HCT116 (cell line): ENCODE data around the gene CBLB. TPM values are rescaled to one million over a fixed set of nuclear protein-coding genes. Genes with fewer than 3 reads are reported as not detected.

Source experiments
- ATAC-seq: fragments of 200-7000 bp; cut with Tn5 transposase; 2 replicates; pipeline ENCODE4 v1.9.1; 2020; ENCODE audit warnings: mild to moderate bottlenecking, moderate library complexity
- BruUV-seq: library from RNA; stranded (reverse); fragments of 400-500 nt; replicated peaks from 2 replicates; lab custom pipeline; 2021; lab: Mats Ljungman, UMichigan
- CTCF ChIA-PET: fragments of 300-600 bp; sonication (Branson Sonifier 250); formaldehyde crosslinking; loops from one replicate; lab custom pipeline; 2021; ENCODE audit warnings: antibody characterized with exemption; lab: Charles Lee
- POLR2A ChIA-PET: fragments of 300-600, 350-600 bp; sonication (Branson Sonifier 250); formaldehyde crosslinking; loops from one replicate; lab custom pipeline; 2021; ENCODE audit warnings: antibody characterized with exemption; lab: Charles Lee
- RAD21 ChIA-PET, 2 experiments: fragments of 300-600 bp; sonication (Branson Sonifier 250); formaldehyde crosslinking; loops; one replicate each; lab custom pipeline; 2023; ENCODE audit warnings: low total read pairs in 2 of 2; ENCODE audit not compliant: uncharacterized antibody in 2 of 2, unreplicated experiment in 2 of 2, low non-redundant PET in 1 of 2; lab: Charles Lee
- DNase-seq: peaks from one replicate; pipeline ENCODE4 v3.0.0-alpha.2; 2010; ENCODE audit warnings: low read depth, low spot score
- H2AFZ ChIP-seq: fragments of 200-600 bp; shearing (Covaris generic), sonication (generic); 2 replicates; pipeline ENCODE4 v1.6.1; 2017; ENCODE audit warnings: low read depth, mixed run types, mixed read lengths, antibody characterized with exemption, low read length; ENCODE audit not compliant: poor library complexity, severe bottlenecking
- H3K27ac ChIP-seq: 2 replicates; pipeline ENCODE4 v1.5.1; 2012; ENCODE audit warnings: low read depth, low read length
- H3K27me3 ChIP-seq: fragments of 200-600 bp; sonication (generic); 2 replicates; pipeline ENCODE4 v1.6.1; 2016; ENCODE audit warnings: mixed run types, low read length, mixed read lengths; ENCODE audit not compliant: insufficient read depth
- H3K36me3 ChIP-seq, 2 experiments: fragments of 200-500 bp in 1 of 2; fragments of 200-600 bp in 1 of 2; sonication (Bioruptor generic) in 1 of 2; sonication (generic) in 1 of 2; 2 replicates each; pipeline versions ENCODE4 v1.5.1 to v1.6.1; 2014 to 2016; ENCODE audit warnings: low read length in 2 of 2, inconsistent platforms in 1 of 2, mixed read lengths in 1 of 2, mixed run types in 1 of 2; ENCODE audit not compliant: insufficient read depth in 2 of 2, control insufficient read depth in 1 of 2
- H3K4me1 ChIP-seq, 2 experiments: fragments of 200-600 bp in 1 of 2; sonication (generic) in 1 of 2; 2 replicates each; pipeline versions ENCODE4 v1.5.1 to v1.6.1; 2012 to 2017; ENCODE audit warnings: low read length in 2 of 2, inconsistent platforms in 1 of 2, mild to moderate bottlenecking in 1 of 2, mixed read lengths in 1 of 2, mixed run types in 1 of 2, moderate library complexity in 1 of 2; ENCODE audit not compliant: insufficient read depth in 2 of 2, control insufficient read depth in 1 of 2
- H3K4me2 ChIP-seq: fragments of 200-600 bp; sonication (generic); 2 replicates; pipeline ENCODE4 v1.6.1; 2017; ENCODE audit warnings: mixed run types, low read length, mixed read lengths
- H3K4me3 ChIP-seq, 2 experiments: fragments of 200-600 bp in 1 of 2; sonication (generic) in 1 of 2; replicated peaks in 1 of 2; 2 replicates each; pipeline ENCODE4 v1.5.1; 2011 to 2016; ENCODE audit warnings: low read length in 2 of 2, control low read depth in 1 of 2, low read depth in 1 of 2, mild to moderate bottlenecking in 1 of 2, mixed read lengths in 1 of 2, mixed run types in 1 of 2
- H3K79me2 ChIP-seq: fragments of 200-600 bp; sonication (generic); 2 replicates; pipeline ENCODE4 v1.6.1; 2017; ENCODE audit warnings: mild to moderate bottlenecking, mixed run types, low read length, moderate library complexity, mixed read lengths; ENCODE audit not compliant: insufficient read depth
- H3K9ac ChIP-seq: fragments of 200-600 bp; sonication (generic); 2 replicates; pipeline ENCODE4 v1.6.1; 2016; ENCODE audit warnings: low read length, mixed read lengths
- H3K9me2 ChIP-seq: fragments of 200-600 bp; sonication (generic), shearing (Covaris generic); 2 replicates; pipeline ENCODE4 v1.6.1; 2017; ENCODE audit warnings: mixed run types, mild to moderate bottlenecking, moderate library complexity; ENCODE audit not compliant: insufficient read depth
- H3K9me3 ChIP-seq, 2 experiments: fragments of 200-500 bp in 1 of 2; fragments of 200-600 bp in 1 of 2; sonication (Bioruptor generic) in 1 of 2; sonication (generic) in 1 of 2; 2 replicates each; pipeline ENCODE4 v1.6.1; 2014 to 2017; ENCODE audit warnings: low read length in 2 of 2, mixed read lengths in 2 of 2, inconsistent platforms in 1 of 2, low read depth in 1 of 2, mild to moderate bottlenecking in 1 of 2, mixed run types in 1 of 2, moderate library complexity in 1 of 2; ENCODE audit not compliant: control insufficient read depth in 1 of 2, insufficient read depth in 1 of 2
- H4K20me1 ChIP-seq: fragments of 200-600 bp; sonication (generic), shearing (Covaris generic); 2 replicates; pipeline ENCODE4 v1.6.1; 2017; ENCODE audit warnings: mixed run types, mild to moderate bottlenecking, moderate library complexity; ENCODE audit not compliant: insufficient read depth
- CBX3 ChIP-seq: IDR thresholded peaks from 2 replicates; pipeline ENCODE4 v1.6.1; 2012; ENCODE audit warnings: low read depth
- CEBPB ChIP-seq: IDR thresholded peaks from 2 replicates; pipeline ENCODE4 v1.6.1; 2012; ENCODE audit warnings: low read depth
- EGR1 ChIP-seq: IDR thresholded peaks from 2 replicates; pipeline ENCODE4 v1.6.1; 2012; ENCODE audit warnings: low read depth
- ELF1 ChIP-seq: IDR thresholded peaks from 2 replicates; pipeline ENCODE4 v1.6.1; 2012; ENCODE audit warnings: low read depth, borderline replicate concordance
- EZH2 ChIP-seq: fragments of 200-600 bp; sonication (generic); IDR thresholded peaks from 2 replicates; pipeline ENCODE4 v1.6.1; 2017; ENCODE audit warnings: antibody characterized with exemption, mixed run types
- EZH2phosphoT487 ChIP-seq: fragments of 200-600 bp; IDR thresholded peaks from 2 replicates; pipeline ENCODE4 v1.6.1; 2018; ENCODE audit warnings: antibody characterized with exemption, borderline replicate concordance
- FOSL1 ChIP-seq: IDR thresholded peaks from 2 replicates; pipeline ENCODE4 v1.6.1; 2012; ENCODE audit warnings: low read depth
- JUND ChIP-seq: IDR thresholded peaks from 2 replicates; pipeline ENCODE4 v1.6.1; 2012
- POLR2A ChIP-seq: IDR thresholded peaks from 2 replicates; pipeline ENCODE4 v1.7.0; 2011; ENCODE audit warnings: borderline replicate concordance; ENCODE audit not compliant: insufficient read depth, insufficient read length; ENCODE audit errors: extremely low read depth
- POLR2AphosphoS5 ChIP-seq: IDR thresholded peaks from 2 replicates; pipeline ENCODE4 v1.6.1; 2011; ENCODE audit warnings: mild to moderate bottlenecking, low read depth, low read length, moderate library complexity
- RAD21 ChIP-seq: IDR thresholded peaks from 2 replicates; pipeline ENCODE4 v1.6.1; 2012; ENCODE audit warnings: low read depth, mild to moderate bottlenecking
- SP1 ChIP-seq: IDR thresholded peaks from 2 replicates; pipeline ENCODE4 v1.6.1; 2012; ENCODE audit warnings: low read depth
- TCF7L2 ChIP-seq: IDR thresholded peaks from 2 replicates; pipeline ENCODE4 v1.7.0; 2011; ENCODE audit warnings: borderline replicate concordance, inconsistent platforms; ENCODE audit not compliant: insufficient read depth, insufficient read length; ENCODE audit errors: extremely low read depth
- ZNF274 ChIP-seq: fragments of 200-500 bp; sonication (Bioruptor generic); IDR thresholded peaks from 2 replicates; pipeline ENCODE4 v1.6.1; 2014; ENCODE audit warnings: mild to moderate bottlenecking, low read depth, low read length, inconsistent platforms
- intact Hi-C: fragments of 100-400 bp; cut with micrococcal nuclease; formaldehyde crosslinking; loops from 2 replicates; pipeline ENCODE4 v1.10.0; 2022
- total RNA-seq: library from RNA; stranded (reverse); gene quantifications from one replicate; pipeline ENCODE4 v1.2.1, GENCODE V29; 2021; ENCODE audit not compliant: unreplicated experiment
- TF ChIP-seq, protein P1 (sequence below): IDR thresholded peaks from 2 replicates; pipeline ENCODE4 v1.6.1; 2012
- TF ChIP-seq, protein P2 (sequence below): IDR thresholded peaks from 2 replicates; pipeline ENCODE4 v1.6.1; 2012; ENCODE audit warnings: low read depth
- TF ChIP-seq, protein P3 (sequence below): IDR thresholded peaks from 2 replicates; pipeline ENCODE4 v1.6.1; 2012
- TF ChIP-seq, protein P4 (sequence below): IDR thresholded peaks from 2 replicates; pipeline ENCODE4 v1.6.1; 2011; ENCODE audit warnings: mild to moderate bottlenecking, low read length, moderate library complexity; ENCODE audit not compliant: insufficient replicate concordance; ENCODE audit errors: extremely low read depth

The CBLB gene
- total RNA-seq, 1 experiment from 2014 or later = 10.4 TPM

DNA sequence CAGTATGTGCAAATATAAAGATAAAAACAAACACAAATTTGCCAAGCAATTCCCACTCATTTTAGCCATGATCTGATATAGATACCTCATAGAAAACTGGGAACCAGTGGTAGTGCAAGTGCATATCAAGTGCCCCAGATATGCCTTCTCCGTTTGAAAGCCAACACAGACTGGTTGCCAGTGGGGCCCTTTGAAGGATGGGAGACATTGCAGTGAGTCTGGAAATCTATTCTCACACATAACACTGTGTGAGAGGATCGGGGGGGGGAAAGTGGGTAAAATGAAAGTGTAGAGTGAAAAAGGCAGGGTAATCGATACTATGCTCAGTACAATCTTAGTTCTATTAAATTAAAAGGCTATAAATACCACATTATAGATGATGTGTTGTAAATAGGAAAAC lies 83.0 kb downstream of the CBLB start:
- TF ChIP-seq, protein P1, sequence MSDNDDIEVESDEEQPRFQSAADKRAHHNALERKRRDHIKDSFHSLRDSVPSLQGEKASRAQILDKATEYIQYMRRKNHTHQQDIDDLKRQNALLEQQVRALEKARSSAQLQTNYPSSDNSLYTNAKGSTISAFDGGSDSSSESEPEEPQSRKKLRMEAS = no peak
- TF ChIP-seq RAD21 = no peak
- no peak for TF ChIP-seq POLR2AphosphoS5
- no peak for TF ChIP-seq EZH2
- no peak for TF ChIP-seq POLR2A
- no peak for TF ChIP-seq TCF7L2
- TF ChIP-seq FOSL1 = no peak
- no peak for TF ChIP-seq CBX3
- TF ChIP-seq EGR1 = no peak
- TF ChIP-seq, protein P2, sequence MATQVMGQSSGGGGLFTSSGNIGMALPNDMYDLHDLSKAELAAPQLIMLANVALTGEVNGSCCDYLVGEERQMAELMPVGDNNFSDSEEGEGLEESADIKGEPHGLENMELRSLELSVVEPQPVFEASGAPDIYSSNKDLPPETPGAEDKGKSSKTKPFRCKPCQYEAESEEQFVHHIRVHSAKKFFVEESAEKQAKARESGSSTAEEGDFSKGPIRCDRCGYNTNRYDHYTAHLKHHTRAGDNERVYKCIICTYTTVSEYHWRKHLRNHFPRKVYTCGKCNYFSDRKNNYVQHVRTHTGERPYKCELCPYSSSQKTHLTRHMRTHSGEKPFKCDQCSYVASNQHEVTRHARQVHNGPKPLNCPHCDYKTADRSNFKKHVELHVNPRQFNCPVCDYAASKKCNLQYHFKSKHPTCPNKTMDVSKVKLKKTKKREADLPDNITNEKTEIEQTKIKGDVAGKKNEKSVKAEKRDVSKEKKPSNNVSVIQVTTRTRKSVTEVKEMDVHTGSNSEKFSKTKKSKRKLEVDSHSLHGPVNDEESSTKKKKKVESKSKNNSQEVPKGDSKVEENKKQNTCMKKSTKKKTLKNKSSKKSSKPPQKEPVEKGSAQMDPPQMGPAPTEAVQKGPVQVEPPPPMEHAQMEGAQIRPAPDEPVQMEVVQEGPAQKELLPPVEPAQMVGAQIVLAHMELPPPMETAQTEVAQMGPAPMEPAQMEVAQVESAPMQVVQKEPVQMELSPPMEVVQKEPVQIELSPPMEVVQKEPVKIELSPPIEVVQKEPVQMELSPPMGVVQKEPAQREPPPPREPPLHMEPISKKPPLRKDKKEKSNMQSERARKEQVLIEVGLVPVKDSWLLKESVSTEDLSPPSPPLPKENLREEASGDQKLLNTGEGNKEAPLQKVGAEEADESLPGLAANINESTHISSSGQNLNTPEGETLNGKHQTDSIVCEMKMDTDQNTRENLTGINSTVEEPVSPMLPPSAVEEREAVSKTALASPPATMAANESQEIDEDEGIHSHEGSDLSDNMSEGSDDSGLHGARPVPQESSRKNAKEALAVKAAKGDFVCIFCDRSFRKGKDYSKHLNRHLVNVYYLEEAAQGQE = no peak
- no peak for TF ChIP-seq ZNF274
- no peak for TF ChIP-seq EZH2phosphoT487
- no peak for TF ChIP-seq CEBPB
- TF ChIP-seq, protein P3, sequence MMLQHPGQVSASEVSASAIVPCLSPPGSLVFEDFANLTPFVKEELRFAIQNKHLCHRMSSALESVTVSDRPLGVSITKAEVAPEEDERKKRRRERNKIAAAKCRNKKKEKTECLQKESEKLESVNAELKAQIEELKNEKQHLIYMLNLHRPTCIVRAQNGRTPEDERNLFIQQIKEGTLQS = no peak
- TF ChIP-seq, protein P4, sequence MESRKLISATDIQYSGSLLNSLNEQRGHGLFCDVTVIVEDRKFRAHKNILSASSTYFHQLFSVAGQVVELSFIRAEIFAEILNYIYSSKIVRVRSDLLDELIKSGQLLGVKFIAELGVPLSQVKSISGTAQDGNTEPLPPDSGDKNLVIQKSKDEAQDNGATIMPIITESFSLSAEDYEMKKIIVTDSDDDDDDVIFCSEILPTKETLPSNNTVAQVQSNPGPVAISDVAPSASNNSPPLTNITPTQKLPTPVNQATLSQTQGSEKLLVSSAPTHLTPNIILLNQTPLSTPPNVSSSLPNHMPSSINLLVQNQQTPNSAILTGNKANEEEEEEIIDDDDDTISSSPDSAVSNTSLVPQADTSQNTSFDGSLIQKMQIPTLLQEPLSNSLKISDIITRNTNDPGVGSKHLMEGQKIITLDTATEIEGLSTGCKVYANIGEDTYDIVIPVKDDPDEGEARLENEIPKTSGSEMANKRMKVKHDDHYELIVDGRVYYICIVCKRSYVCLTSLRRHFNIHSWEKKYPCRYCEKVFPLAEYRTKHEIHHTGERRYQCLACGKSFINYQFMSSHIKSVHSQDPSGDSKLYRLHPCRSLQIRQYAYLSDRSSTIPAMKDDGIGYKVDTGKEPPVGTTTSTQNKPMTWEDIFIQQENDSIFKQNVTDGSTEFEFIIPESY = no peak
- no peak for TF ChIP-seq SP1
- TF ChIP-seq ELF1 = no peak
- no peak for TF ChIP-seq JUND
- Histone ChIP-seq H3K27me3 (no peaks in the 10 kb centered on the region), H3K4me3 (no peak overlapping the region), H3K79me2 (no peaks in the 10 kb centered on the region), H3K9me3 (no peaks in the 10 kb centered on the region), H3K4me1 (no peaks in the 10 kb centered on the region), H3K9ac (no peak overlapping the region), H3K9me2 (no peaks in the 10 kb centered on the region), H3K4me2 (no peak overlapping the region), H2AFZ (no peak overlapping the region), H4K20me1 (no peaks in the 10 kb centered on the region; the same call in 1 of the 2 replicates), H3K27ac (no peak overlapping the region), H3K36me3 (no peaks in the 10 kb centered on the region)
- ATAC-seq (no peak), DNase-seq (no peak)
- ChIA-PET CTCF (no interaction called here), RAD21 (no interaction called here), POLR2A (no interaction called here)
- intact Hi-C loops = no loop called here
- BruUV-seq = no TSS peak
